Ascending aorta (tissue), 2 donors: ENCODE data around the gene PDHX. TPM values are rescaled to one million over a fixed set of nuclear protein-coding genes. Genes with fewer than 3 reads are reported as not detected.

Experiments
- DNase-seq, 2 donors: peaks; one replicate each; pipeline ENCODE4 v3.0.0-alpha.2; 2019; ENCODE audit warnings: low spot score in 2 of 2
- H3K27ac ChIP-seq, 2 donors: fragments of 200-600 bp; sonication (generic); one replicate each; pipeline ENCODE4 v1.5.1; 2016 to 2017; ENCODE audit warnings: mild to moderate bottlenecking in 1 of 2
- H3K27me3 ChIP-seq: fragments of 200-600 bp; sonication (generic); one replicate; pipeline ENCODE4 v1.5.1; 2017
- H3K36me3 ChIP-seq, 2 donors: fragments of 200-600 bp; sonication (generic); one replicate each; pipeline ENCODE4 v1.5.1; 2016
- H3K4me1 ChIP-seq, 2 donors: fragments of 200-600 bp; sonication (generic); one replicate each; pipeline ENCODE4 v1.5.1; 2016 to 2017; ENCODE audit warnings: mild to moderate bottlenecking in 1 of 2
- H3K4me3 ChIP-seq, 2 donors: fragments of 200-600 bp; sonication (generic); one replicate each; pipeline ENCODE4 v1.5.1; 2016 to 2017; ENCODE audit warnings: mild to moderate bottlenecking in 1 of 2
- H3K9me3 ChIP-seq, 2 donors: fragments of 200-600 bp; sonication (generic); one replicate each; pipeline ENCODE4 v1.5.1; 2016
- intact Hi-C: fragments of 100-400 bp; cut with DNase I; formaldehyde crosslinking; loops from one replicate; pipeline ENCODE4 v1.15.1; 2023
- total RNA-seq: library from RNA; depleted of rRNA; stranded (reverse); fragments of >200 nt; gene quantifications from one replicate; pipeline ENCODE4 v1.1.0, GENCODE V29; 2016
- TF ChIP-seq, protein P1 (sequence below), 3 experiments: fragments of 200-600 bp in 2 of 3; fragments of 450-650 bp in 1 of 3; sonication (generic) in 2 of 3; IDR thresholded peaks; one replicate each; pipeline ENCODE4 v1.5.1; 2016 to 2019; ENCODE audit warnings: antibody characterized with exemption in 3 of 3, mild to moderate bottlenecking in 1 of 3, moderate library complexity in 1 of 3

The PDHX gene
- total RNA-seq, 1 donor from 2014 or later = 23.3 TPM

DNA sequence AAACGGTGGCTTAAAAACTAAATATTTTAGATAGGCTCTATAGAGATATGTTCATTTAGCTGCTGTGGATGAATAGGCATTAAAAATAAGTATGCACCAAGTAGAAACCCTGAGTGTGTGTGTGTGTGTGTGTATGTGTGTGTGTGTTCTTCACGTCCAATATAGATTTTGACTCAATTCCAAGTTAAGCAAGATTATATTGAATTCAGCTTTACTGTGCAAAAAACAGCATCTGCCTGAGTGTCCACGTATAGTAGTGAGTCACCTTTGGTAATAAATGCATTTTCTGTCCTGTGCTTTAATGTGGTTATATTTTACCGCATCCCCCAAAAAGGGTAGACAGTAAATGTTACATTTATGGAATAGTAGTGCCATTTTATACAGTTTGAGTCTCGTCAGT is 71.2 kb downstream of the PDHX start:
- intact Hi-C loops = no loop called here
- no peak overlapping the region for H3K4me3 ChIP-seq
- H3K9me3 ChIP-seq = no peaks in the 10 kb centered on the region
- H3K27me3 ChIP-seq = no peaks in the 10 kb centered on the region
- no peak overlapping the region for H3K27ac ChIP-seq
- H3K36me3 ChIP-seq = peaks cover 7 to 21% of the 10 kb centered on the region in 2 donors
- no peak for DNase-seq
- no peaks in the 10 kb centered on the region for H3K4me1 ChIP-seq
- TF ChIP-seq, protein P1, sequence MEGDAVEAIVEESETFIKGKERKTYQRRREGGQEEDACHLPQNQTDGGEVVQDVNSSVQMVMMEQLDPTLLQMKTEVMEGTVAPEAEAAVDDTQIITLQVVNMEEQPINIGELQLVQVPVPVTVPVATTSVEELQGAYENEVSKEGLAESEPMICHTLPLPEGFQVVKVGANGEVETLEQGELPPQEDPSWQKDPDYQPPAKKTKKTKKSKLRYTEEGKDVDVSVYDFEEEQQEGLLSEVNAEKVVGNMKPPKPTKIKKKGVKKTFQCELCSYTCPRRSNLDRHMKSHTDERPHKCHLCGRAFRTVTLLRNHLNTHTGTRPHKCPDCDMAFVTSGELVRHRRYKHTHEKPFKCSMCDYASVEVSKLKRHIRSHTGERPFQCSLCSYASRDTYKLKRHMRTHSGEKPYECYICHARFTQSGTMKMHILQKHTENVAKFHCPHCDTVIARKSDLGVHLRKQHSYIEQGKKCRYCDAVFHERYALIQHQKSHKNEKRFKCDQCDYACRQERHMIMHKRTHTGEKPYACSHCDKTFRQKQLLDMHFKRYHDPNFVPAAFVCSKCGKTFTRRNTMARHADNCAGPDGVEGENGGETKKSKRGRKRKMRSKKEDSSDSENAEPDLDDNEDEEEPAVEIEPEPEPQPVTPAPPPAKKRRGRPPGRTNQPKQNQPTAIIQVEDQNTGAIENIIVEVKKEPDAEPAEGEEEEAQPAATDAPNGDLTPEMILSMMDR (IDR thresholded peaks at IDR 0.05) = no peak

DNA sequence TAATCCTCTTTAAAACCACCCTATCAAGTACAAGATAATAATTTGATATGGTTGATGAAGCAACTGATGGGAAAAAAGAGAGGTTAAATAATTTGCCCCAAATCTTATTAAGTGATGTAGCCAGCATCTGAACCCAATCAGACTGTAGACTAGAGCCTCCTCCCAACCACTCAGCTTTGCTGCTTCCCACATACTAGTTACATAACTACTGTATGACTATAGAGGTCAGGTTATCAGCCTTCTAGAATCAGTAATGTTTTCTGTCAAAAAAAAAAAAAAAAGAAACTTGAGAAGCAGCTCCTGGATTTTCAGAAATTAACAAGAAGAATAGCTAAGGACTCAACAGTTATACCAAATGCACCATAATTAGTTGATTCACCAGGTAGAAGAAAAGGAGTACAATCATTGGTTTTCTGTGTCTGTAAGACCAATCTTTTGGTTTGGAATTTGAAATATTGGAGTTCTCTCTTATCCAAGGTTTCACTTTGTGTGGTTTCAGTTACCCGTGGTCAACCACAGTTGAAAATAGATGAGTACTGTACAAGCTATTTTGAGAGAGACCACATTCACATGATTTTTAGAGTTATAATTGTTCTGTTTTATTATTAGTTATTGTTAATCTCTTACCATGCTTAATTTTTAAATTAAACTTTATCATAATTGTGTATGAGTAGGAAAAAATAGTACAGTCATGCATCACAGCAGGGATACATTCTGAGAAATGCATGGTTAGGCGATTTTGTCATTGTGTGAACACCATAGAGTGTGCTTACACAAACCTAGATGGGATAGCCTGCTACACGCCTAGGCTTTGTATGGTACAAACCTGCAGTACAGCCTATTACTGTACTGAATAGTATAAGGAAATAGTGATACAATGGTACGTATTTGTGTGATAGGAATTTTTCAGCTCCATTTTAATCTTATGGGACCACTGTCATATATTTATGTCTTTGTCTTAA is 72.2 kb downstream of the PDHX start:
- intact Hi-C loops = no loop called here
- Histone ChIP-seq H3K27ac (no peak overlapping the region), H3K36me3 (peaks cover 7 to 21% of the 10 kb centered on the region in 2 donors), H3K4me3 (no peak overlapping the region), H3K9me3 (no peaks in the 10 kb centered on the region), H3K4me1 (no peaks in the 10 kb centered on the region), H3K27me3 (no peaks in the 10 kb centered on the region)
- TF ChIP-seq, protein P1 (IDR thresholded peaks at IDR 0.05) = no peak
- DNase-seq = no peak

DNA sequence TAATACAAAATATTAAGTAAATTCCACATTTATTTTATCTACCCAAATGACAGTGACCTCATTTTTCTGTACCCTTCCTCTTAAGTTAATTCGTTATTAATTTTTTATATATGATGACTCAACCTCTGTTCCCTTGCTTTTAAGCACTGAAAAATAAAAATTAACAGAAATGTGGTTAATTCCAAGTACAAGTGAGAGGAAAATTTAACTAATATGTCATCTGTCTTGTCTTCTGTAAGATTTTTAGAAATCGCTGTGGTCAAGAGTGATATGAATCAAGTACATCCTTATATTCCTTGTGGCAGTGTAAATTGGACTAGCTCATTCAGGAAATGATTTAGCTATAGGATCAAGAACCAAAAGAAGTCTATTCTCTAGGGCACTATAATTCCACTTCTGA is 74.5 kb downstream of the PDHX start:
- peaks cover 4 to 12% of the 10 kb centered on the region in 2 donors for H3K36me3 ChIP-seq
- H3K4me1 ChIP-seq = no peaks in the 10 kb centered on the region
- H3K4me3 ChIP-seq = no peak overlapping the region
- no peaks in the 10 kb centered on the region for H3K27me3 ChIP-seq
- no peak for DNase-seq
- TF ChIP-seq, protein P1 (IDR thresholded peaks at IDR 0.05) = no peak
- H3K9me3 ChIP-seq = no peaks in the 10 kb centered on the region
- intact Hi-C loops = no loop called here
- no peak overlapping the region for H3K27ac ChIP-seq

DNA sequence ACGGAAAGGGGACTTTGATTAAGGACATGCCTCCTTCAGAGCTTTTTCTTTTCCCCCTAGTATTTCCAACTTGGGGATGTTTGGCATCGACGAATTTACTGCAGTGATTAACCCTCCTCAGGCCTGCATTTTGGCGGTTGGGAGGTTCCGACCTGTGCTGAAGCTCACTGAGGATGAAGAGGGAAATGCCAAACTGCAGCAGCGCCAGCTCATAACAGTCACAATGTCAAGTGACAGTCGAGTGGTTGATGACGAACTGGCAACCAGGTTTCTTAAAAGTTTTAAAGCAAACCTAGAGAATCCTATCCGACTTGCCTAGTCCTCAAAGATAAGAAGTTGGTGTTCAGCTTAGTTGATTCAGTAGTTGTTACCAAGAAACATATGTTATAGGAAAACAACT is 78.4 kb downstream of the PDHX start:
- TF ChIP-seq, protein P1 (IDR thresholded peaks at IDR 0.05) = no peak
- H3K27me3 ChIP-seq = no peaks in the 10 kb centered on the region
- DNase-seq = no peak
- H3K9me3 ChIP-seq = no peaks in the 10 kb centered on the region
- H3K4me1 ChIP-seq = no peaks in the 10 kb centered on the region
- no peak overlapping the region for H3K27ac ChIP-seq
- H3K4me3 ChIP-seq = no peak overlapping the region
- intact Hi-C loops = no loop called here
- H3K36me3 ChIP-seq = peaks cover 4 to 8% of the 10 kb centered on the region in 2 donors

DNA sequence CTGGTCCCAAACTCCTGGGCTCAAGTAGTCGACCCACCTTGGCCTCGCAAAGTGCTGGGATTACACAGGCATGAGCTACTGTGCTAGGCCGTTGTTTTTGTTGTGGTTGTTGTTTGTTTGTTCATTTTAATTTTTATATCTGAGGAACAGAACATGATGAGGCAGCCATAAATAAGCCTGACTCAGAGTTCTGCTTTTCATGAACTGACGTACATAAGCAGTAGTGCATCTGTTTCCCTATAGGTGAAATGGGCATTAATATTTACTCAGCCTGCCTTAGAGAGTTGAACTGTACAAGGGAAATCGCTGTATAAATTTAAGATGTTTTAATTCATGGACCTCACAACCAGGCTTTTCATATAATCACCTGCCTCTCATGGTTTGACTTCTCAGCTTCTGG is 80.5 kb downstream of the PDHX start:
- no peaks in the 10 kb centered on the region for H3K4me1 ChIP-seq
- TF ChIP-seq, protein P1 (IDR thresholded peaks at IDR 0.05) = no peak
- DNase-seq = no peak
- no peaks in the 10 kb centered on the region for H3K9me3 ChIP-seq
- H3K27me3 ChIP-seq = no peaks in the 10 kb centered on the region
- peaks cover 4 to 8% of the 10 kb centered on the region in 2 donors for H3K36me3 ChIP-seq
- no peak overlapping the region for H3K27ac ChIP-seq
- H3K4me3 ChIP-seq = no peak overlapping the region
- intact Hi-C loops = no loop called here
